ENCODE measurements around the gene CYP3A4.
A peak's percentile ranks its signal among the peaks of the same experiment; 100 is the strongest.
"Not testable (repeated sequence)": the region's sequence is repeated elsewhere in the genome, so short reads cannot be mapped to it uniquely, and the experiment has no call there.

CYP3A4 gene

GRCh38 chr7:99784007-99784406 is at the start of gene CYP3A4:
CYP3A4 (minus strand) TSS chr7:99784184; CDS start chr7:99784081, 103 bp downstream.
- DNase-seq = no peak

- no peak for DNase-seq
Measured at GRCh38 chr7:99833289-99833877, 49.4 kb upstream of the CYP3A4 start.

- DNase-seq = no peak
Measured at GRCh38 chr7:99831595-99831994, 47.6 kb upstream of the CYP3A4 start.

GRCh38 chr7:99829524-99830160 is 45.7 kb upstream of the CYP3A4 start:
- DNase-seq = no peak

- DNase-seq = no peak
Measured at GRCh38 chr7:99828811-99829210, 44.8 kb upstream of the CYP3A4 start.

GRCh38 chr7:99827040-99827778 is 43.2 kb upstream of the CYP3A4 start:
- DNase-seq = no peak

GRCh38 chr7:99825873-99826272 is 41.9 kb upstream of the CYP3A4 start:
- DNase-seq = no peak

GRCh38 chr7:99825452-99825851 is 41.5 kb upstream of the CYP3A4 start:
- DNase-seq = no peak

GRCh38 chr7:99824091-99824490 is 40.1 kb upstream of the CYP3A4 start:
- DNase-seq = no peak

- DNase-seq = no peak
Measured at GRCh38 chr7:99822731-99823718, 39.0 kb upstream of the CYP3A4 start.

GRCh38 chr7:99820408-99821027 is 36.5 kb upstream of the CYP3A4 start:
- no peak for DNase-seq

GRCh38 chr7:99808766-99809165 is 24.8 kb upstream of the CYP3A4 start:
- DNase-seq = peak in 1 of 2 experiments; percentile 8

GRCh38 chr7:99806839-99807478 is 23.0 kb upstream of the CYP3A4 start:
- DNase-seq = no peak

- no peak for DNase-seq
Measured at GRCh38 chr7:99805641-99806040, 21.7 kb upstream of the CYP3A4 start.

GRCh38 chr7:99803118-99803517 is 19.1 kb upstream of the CYP3A4 start:
- DNase-seq = not testable (repeated sequence)

GRCh38 chr7:99801407-99801806 is 17.4 kb upstream of the CYP3A4 start:
- not testable (repeated sequence) for DNase-seq

- no peak for DNase-seq
Measured at GRCh38 chr7:99798972-99799371, 15.0 kb upstream of the CYP3A4 start.

GRCh38 chr7:99795864-99796263 is 11.9 kb upstream of the CYP3A4 start:
- DNase-seq = not testable (repeated sequence)

- no peak for DNase-seq
Measured at GRCh38 chr7:99794585-99795502, 10.9 kb upstream of the CYP3A4 start.

GRCh38 chr7:99793443-99793842 is 9.5 kb upstream of the CYP3A4 start:
- DNase-seq = no peak

- no peak for DNase-seq
Measured at GRCh38 chr7:99792967-99793366, 9.0 kb upstream of the CYP3A4 start.

All from SHP77 (cell line).